Cardiac septum (tissue), 1 donor: ENCODE measurements around the gene TACC2. TPM values are rescaled to one million over a fixed set of nuclear protein-coding genes. Genes with fewer than 3 reads are reported as not detected.
A peak's percentile ranks its signal among the peaks of the same experiment; 100 is the strongest.

Source experiments
- DNase-seq: peaks from one replicate; pipeline ENCODE4 v3.0.0-alpha.2; 2020; ENCODE audit warnings: low spot score
- intact Hi-C: fragments of 100-400 bp; cut with DNase I; formaldehyde crosslinking; loops from one replicate; pipeline ENCODE4 v1.14.0; 2022
- total RNA-seq: library from RNA; stranded (reverse); fragmentation: NEBNext Ultra II Directional; extraction: Animal tissue kit (Norgen Biotek cat#: 25700); gene quantifications from one replicate; pipeline ENCODE4 v1.2.1, GENCODE V29; 2021
- donor health status: DM: no; HTN: no; CAD: no.

Gene TACC2
- total RNA-seq, 1 donor from 2014 or later, result 282 TPM

- peak; percentile 88 for DNase-seq
- intact Hi-C loops, result no loop called here
These were observed 160.1 kb downstream of the TACC2 start for GRCh38 chr10:122148876-122149560.

GRCh38 chr10:122149561-122150505 is 160.9 kb downstream of the TACC2 start:
- intact Hi-C loops, result no loop called here
- no peak for DNase-seq

- DNase-seq, result no peak
- intact Hi-C loops, result no loop called here
These were observed 162.2 kb downstream of the TACC2 start for GRCh38 chr10:122151121-122151694.

- DNase-seq, result peak; percentile 90
- intact Hi-C loops, result no loop called here
These were observed 163.6 kb downstream of the TACC2 start for GRCh38 chr10:122152544-122152943.

GRCh38 chr10:122154031-122154544 is 165.1 kb downstream of the TACC2 start:
- intact Hi-C loops, result no loop called here
- no peak for DNase-seq

- intact Hi-C loops, result no loop called here
These were observed 165.8 kb downstream of the TACC2 start for GRCh38 chr10:122154545-122155366.

GRCh38 chr10:122157451-122157850 is 168.5 kb downstream of the TACC2 start:
- intact Hi-C loops, result no loop called here

More at GRCh38 chr10:122154545-122155366, 165.8 kb downstream of the TACC2 start:
- no peak for DNase-seq

GRCh38 chr10:122158362-122158761 is 169.4 kb downstream of the TACC2 start:
- DNase-seq, result no peak
- intact Hi-C loops, result no loop called here

More at GRCh38 chr10:122157451-122157850, 168.5 kb downstream of the TACC2 start:
- no peak for DNase-seq

GRCh38 chr10:122159141-122159970 is 170.4 kb downstream of the TACC2 start:
- DNase-seq, result no peak
- intact Hi-C loops, result no loop called here

GRCh38 chr10:122161795-122162194 is 172.8 kb downstream of the TACC2 start:
- DNase-seq, result no peak
- intact Hi-C loops, result no loop called here

GRCh38 chr10:122162671-122163173 is 173.8 kb downstream of the TACC2 start:
- DNase-seq, result no peak

GRCh38 chr10:122163174-122164022 is 174.4 kb downstream of the TACC2 start:
- no peak for DNase-seq

More at GRCh38 chr10:122162671-122163173, 173.8 kb downstream of the TACC2 start:
- intact Hi-C loops, result no loop called here

GRCh38 chr10:122164023-122164601 is 175.1 kb downstream of the TACC2 start:
- no peak for DNase-seq
- intact Hi-C loops, result no loop called here

More at GRCh38 chr10:122163174-122164022, 174.4 kb downstream of the TACC2 start:
- intact Hi-C loops, result no loop called here

GRCh38 chr10:122164815-122165483 is 176.0 kb downstream of the TACC2 start:
- DNase-seq, result no peak
- intact Hi-C loops, result no loop called here

GRCh38 chr10:122165484-122166276 is 176.7 kb downstream of the TACC2 start:
- intact Hi-C loops, result no loop called here
- DNase-seq, result no peak
